ENCODE data around the gene ASF1A.
A peak's percentile ranks its signal among the peaks of the same experiment; 100 is the strongest.

Gene ASF1A

DNA sequence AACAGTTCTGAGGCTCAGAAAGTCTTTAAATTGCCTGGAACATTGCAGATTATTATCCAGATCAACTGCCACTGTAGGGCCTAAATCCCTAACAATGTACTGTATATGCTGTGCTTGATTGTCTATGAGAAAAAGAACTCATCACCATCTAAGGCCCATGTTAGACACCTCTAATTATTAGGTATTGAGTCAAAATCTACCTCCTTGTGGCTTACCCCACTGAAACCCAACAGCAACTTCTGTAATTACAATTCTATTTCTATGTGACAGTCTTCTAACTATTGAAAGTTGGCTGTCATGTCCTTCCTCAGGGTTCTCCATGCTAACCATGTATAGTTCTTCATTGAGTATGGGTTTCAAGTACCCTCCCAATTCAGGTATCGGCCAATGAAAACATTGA lies 27.1 kb downstream of the ASF1A start:
- H3K27me3 Mint-ChIP-seq = no peaks in the 10 kb centered on the region
- H3K9me3 Mint-ChIP-seq = no peaks in the 10 kb centered on the region
- DNase-seq (no peak), ATAC-seq (peak; percentile 53)
- H3K27ac Mint-ChIP-seq = no peak overlapping the region
- no peak overlapping the region for H3K4me3 Mint-ChIP-seq
- H3K4me1 Mint-ChIP-seq = no peaks in the 10 kb centered on the region

DNA sequence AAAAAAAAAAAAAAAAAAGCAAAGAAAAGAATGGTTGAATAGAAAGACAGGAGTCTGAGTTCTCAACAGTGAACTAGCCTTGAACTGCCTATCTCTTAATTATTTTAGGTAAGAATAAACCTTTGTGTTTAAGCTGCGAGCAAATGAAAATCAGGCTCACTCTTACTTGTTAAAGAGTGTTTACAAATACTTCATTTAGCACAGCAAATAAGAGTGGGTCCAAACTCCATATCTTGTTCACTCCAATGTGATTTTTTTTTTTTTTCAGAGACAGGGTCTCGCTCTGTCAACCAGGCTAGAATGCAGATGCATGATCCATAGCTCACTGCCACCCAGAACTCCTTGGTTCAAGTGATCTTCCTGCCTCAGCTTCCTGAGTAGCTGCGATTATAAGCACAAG lies 29.1 kb downstream of the ASF1A start:
- no peaks in the 10 kb centered on the region for H3K27me3 Mint-ChIP-seq
- ATAC-seq (no peak), DNase-seq (no peak)
- no peaks in the 10 kb centered on the region for H3K9me3 Mint-ChIP-seq
- H3K4me1 Mint-ChIP-seq = no peaks in the 10 kb centered on the region
- H3K4me3 Mint-ChIP-seq = no peak overlapping the region
- H3K27ac Mint-ChIP-seq = no peak overlapping the region

DNA sequence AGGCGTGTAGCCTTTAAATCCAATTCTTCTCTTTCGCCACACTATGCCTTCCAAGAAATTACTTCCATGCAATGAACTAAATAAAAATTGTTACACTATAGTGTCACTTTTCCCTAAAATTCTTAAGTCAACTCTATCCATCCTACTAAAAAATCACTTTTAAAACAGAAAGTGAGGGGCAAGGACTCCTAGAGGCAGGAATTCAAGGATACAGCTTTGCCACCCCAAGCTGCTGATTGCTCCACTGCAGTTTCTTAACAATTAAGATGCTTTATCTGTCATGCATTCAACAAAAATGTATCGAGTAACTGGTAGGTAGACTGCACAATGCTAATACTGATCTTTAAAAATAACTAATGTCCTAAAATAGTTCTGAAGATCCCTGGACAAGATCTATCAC lies 36.7 kb downstream of the ASF1A start:
- H3K4me1 Mint-ChIP-seq = peaks cover 25% of the 10 kb centered on the region
- no peak overlapping the region for H3K27ac Mint-ChIP-seq
- DNase-seq (no peak), ATAC-seq (no peak)
- no peaks in the 10 kb centered on the region for H3K27me3 Mint-ChIP-seq
- H3K9me3 Mint-ChIP-seq = no peaks in the 10 kb centered on the region
- H3K4me3 Mint-ChIP-seq = no peak overlapping the region

DNA sequence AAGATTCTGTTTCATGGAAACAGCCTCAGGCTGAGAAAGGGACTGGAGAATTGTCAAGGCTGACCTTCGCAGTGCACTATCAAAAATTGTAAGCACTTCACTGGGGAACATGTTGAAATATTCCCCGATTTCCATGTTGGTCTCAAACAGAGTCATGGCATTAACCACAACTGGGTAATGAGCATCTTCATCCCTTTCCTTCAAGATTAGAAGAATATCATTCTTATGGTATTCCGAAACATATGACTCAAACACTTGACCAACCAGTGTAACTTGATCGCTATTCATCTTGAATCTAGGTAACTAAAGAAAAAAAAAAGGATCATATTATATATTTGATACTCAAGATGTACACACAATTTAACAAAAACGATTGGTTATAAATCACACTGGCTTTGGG lies 37.5 kb downstream of the ASF1A start:
- Mint-ChIP-seq H3K4me1 (peaks cover 32% of the 10 kb centered on the region), H3K27me3 (no peaks in the 10 kb centered on the region), H3K27ac (no peak overlapping the region), H3K9me3 (no peaks in the 10 kb centered on the region), H3K4me3 (no peak overlapping the region)
- DNase-seq (no peak), ATAC-seq (no peak)

DNA sequence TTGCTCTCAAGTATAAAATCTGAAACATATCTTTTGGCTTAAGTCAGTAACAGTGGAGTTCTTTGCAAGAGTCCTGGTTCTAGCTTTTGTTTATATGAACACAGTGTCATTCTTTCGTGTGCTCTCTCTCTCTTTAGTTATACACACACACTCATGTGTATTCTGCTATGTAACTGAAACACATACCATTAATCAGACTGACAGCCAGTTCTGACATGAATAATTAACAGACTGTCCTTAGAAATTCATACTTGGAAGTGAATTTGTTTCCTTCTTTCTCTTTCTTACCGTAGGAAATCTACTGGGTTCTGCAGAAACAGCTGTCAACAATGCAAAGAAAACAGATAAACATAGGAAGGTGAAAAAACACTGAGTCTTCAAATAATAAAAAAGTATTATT lies 38.5 kb downstream of the ASF1A start:
- H3K4me1 Mint-ChIP-seq = peaks cover 40% of the 10 kb centered on the region
- DNase-seq (no peak), ATAC-seq (no peak)
- H3K27me3 Mint-ChIP-seq = no peaks in the 10 kb centered on the region
- H3K9me3 Mint-ChIP-seq = peaks cover 0 to 5% of the 10 kb centered on the region in 2 donors
- H3K27ac Mint-ChIP-seq = no peak overlapping the region
- no peak overlapping the region for H3K4me3 Mint-ChIP-seq

DNA sequence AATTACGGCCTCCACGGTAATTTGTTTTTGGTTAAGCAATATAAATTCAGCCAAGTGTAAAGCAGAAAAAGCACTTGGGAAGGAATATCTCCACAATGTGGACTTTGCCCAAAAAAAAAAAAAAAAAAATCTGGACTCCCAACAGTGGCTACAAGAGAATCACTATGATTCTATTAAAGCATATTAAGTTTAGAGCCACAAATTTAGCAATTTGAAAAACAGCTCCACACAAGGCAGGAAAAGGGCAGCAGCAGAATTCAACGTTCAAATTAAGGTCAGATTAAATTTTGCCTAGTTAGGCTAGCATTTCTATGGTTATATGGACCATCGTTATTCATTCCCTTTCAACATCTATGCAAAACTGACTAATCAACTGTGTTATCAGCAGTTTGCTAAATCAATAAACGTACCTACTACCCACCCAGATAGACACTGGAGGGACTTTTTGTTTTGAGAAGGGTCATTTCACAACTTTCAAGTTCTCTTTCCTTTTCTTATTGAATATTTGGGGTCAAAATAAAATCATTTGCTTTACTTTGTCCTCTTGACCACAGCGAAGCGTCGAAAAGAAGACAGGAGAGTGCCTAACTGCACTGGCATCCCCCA lies 40.0 kb downstream of the ASF1A start:
- ATAC-seq (peak; percentile 0), DNase-seq (no peak)
- H3K9me3 Mint-ChIP-seq = peaks cover 3 to 5% of the 10 kb centered on the region in 2 donors
- peak overlapping the region; percentile 58 to 82 for H3K27ac Mint-ChIP-seq
- no peaks in the 10 kb centered on the region for H3K27me3 Mint-ChIP-seq
- H3K4me1 Mint-ChIP-seq = peaks cover 40% of the 10 kb centered on the region
- peak overlapping the region; percentile 93 to 95 for H3K4me3 Mint-ChIP-seq

DNA sequence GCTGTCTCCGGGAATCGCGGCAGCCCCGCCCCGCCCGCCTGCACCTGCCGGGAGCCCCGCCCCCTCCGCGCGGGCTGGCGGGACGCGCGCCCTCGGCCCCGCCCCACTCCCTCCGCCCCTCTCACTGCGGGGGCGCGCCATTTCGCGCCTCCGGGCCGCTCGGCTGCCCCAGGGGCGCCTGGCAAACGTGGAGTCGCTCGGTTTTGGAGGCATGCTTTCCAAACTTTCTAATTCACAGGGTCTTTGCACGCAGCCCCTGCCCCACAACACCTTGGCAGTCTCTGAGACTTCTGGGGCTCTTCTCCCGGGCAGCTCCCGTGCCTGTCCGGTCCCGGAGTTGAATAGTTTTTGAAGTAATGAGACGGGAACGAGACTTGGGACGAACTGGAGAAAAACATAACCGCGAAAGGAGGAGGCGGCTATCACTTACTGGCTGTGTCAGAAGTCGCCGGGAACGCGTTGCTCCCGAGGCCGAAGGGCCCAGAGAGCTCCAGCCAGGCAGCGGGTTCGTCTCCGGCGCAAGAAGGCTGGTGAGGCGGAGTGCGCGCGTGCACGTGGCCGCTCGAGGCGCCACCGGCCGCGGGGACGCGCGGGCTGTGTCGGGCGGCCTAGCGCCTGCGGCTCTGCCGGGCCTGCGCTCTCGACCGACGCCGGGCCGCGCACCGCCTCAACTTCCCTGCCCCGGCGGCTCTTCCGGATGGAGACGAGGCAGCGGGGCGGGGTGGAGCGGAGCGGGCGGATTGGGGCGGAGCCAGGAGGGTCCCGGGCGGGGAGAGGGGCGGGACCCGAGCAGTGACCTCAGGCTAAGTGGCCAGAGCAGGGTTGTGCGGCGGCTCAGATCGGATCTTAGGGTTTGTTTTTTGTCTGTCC lies 40.7 kb downstream of the ASF1A start, which contains the start of gene MCM9:
TSS of gene MCM9 (minus strand) at position 699 of the 870 bp plus-strand sequence. CDS start 3,436 bp downstream, outside the sequence.
- peaks cover 5 to 10% of the 10 kb centered on the region in 2 donors for H3K9me3 Mint-ChIP-seq
- H3K4me3 Mint-ChIP-seq = peak within 1 kb of the TSS; percentile 93 to 95
- H3K27ac Mint-ChIP-seq = peak within 1 kb of the TSS; percentile 88 to 97
- peak; percentile 97 for ATAC-seq
- H3K27me3 Mint-ChIP-seq = no peaks in the 10 kb centered on the region
- peaks cover 40% of the 10 kb centered on the region for H3K4me1 Mint-ChIP-seq
- DNase-seq = peak; percentile 89 to 91

DNA sequence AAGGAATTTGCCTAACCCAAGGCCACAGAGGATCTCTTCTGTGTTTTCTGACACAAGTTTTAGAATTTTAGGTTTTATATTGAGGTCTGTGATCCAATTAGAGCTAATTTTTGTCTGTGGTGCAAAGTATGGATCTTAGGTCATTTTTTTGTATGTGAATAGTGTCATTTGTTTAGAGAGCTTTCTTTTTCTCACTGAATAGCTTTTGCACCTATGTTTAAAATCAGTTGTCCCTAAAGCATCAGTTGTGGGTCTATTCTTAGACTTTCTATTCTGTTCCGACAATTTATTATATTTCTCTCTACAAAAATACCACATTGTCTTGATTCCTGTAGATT lies 41.3 kb downstream of the ASF1A start:
- H3K27me3 Mint-ChIP-seq = no peaks in the 10 kb centered on the region
- peak overlapping the region; percentile 79 to 97 for H3K27ac Mint-ChIP-seq
- peaks cover 5 to 14% of the 10 kb centered on the region in 2 donors for H3K9me3 Mint-ChIP-seq
- ATAC-seq (no peak), DNase-seq (no peak)
- H3K4me1 Mint-ChIP-seq = peaks cover 40% of the 10 kb centered on the region
- peak overlapping the region; percentile 93 to 95 for H3K4me3 Mint-ChIP-seq

DNA sequence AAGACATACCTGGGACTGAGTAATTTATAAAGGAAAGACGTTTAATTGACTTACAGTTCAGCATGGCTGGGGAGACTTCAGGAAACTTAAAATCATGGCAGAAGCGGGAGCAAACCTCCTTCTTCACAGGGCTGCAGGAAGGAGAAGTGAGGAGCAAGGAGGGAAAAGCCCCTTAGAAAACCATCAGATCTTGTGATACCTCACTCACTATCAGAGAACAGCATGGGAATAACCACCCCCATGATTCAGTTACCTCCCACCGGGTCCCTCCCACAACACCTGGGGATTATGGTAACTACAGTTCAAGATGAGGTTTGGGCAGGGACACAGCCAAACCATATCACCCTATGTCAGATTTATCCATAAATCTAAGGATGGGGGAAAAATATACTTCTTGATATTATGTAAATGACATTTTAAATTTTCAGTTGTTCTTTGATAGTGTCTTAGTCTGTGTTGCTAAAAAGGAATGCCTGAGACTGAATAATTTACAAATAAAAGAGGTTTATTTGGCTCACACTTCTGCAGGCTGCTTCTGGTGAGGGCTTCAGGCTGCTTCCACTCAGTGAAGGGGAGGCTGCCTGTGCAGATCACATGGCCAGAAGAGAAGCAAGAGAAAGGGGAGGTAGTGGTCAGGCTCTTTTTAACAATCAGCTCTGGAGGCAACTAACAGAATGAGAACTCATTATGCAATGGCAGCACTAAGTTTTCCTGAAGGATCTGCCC lies 42.2 kb downstream of the ASF1A start:
- Mint-ChIP-seq H3K27me3 (no peaks in the 10 kb centered on the region), H3K4me3 (peak overlapping the region in 1 of 2 donors; percentile 93), H3K9me3 (peaks cover 5 to 23% of the 10 kb centered on the region in 2 donors), H3K27ac (peak overlapping the region in 1 of 2 donors; percentile 23), H3K4me1 (peaks cover 40% of the 10 kb centered on the region)
- ATAC-seq = no peak
- no peak for DNase-seq

DNA sequence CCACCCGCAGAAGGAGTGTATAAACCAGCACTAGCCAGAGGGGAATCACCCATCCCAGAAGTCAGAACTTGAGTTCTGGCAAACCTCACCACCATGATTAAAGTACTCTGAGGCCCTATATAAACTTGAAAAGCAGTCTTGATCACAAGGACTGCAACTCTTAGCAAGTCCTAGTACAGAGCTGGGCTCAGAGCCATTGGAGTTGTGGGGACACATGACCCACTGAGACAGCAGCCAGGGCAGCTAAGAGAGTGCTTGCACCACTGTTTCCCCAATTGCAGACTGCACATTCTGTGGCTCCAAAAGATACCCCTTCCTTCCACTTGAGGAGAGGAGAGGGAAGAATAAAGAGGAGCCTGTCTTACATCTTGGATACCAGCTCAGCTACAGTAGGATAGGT lies 45.7 kb downstream of the ASF1A start:
- ATAC-seq (no peak), DNase-seq (no peak)
- peaks cover 28 to 48% of the 10 kb centered on the region in 2 donors for H3K9me3 Mint-ChIP-seq
- peaks cover 20% of the 10 kb centered on the region for H3K4me1 Mint-ChIP-seq
- H3K4me3 Mint-ChIP-seq = no peak overlapping the region
- H3K27me3 Mint-ChIP-seq = no peaks in the 10 kb centered on the region
- no peak overlapping the region for H3K27ac Mint-ChIP-seq

DNA sequence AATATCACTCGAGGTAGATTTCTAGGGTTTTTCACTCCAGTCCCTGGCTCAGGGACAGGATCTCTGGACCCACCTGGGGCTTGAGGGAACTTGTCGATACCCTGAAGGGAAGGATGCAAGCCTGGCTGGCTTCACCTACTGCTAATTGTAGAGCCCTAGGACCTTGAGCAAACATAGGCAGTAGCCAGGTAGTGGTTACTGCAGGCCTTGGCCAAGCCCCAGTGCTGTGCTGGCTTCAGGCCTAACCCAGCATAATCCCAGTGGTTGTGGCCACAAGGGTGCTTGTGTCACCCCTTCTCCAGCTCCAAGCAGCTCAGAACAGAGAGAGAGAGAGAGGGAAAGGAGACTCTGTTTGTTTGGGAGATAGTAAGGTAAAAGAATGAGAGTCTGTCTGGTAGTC lies 46.8 kb downstream of the ASF1A start:
- no peak for ATAC-seq
- H3K27me3 Mint-ChIP-seq = no peaks in the 10 kb centered on the region
- no peak overlapping the region for H3K4me3 Mint-ChIP-seq
- no peak for DNase-seq
- H3K4me1 Mint-ChIP-seq = peaks cover 14% of the 10 kb centered on the region
- H3K9me3 Mint-ChIP-seq = peaks cover 38 to 58% of the 10 kb centered on the region in 2 donors
- no peak overlapping the region for H3K27ac Mint-ChIP-seq

DNA sequence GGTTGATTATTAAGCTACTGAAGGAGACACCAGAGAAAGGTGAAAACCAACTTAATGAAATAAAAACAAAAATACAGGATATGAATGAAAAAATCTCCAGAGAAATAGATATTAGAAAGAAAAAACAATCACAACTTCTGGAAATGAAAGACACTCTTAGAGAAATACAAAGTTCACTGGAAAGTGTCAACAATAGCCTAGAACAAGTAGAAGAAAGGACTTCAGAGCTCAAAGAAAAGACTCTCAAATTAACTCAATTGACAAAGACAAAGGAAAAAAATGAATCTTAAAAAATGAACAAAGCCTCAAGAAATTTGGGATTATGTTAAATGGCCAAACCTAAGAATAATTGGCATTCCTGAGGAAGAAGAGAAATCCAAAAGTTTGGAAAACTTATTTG lies 51.3 kb downstream of the ASF1A start:
- Mint-ChIP-seq H3K27ac (no peak overlapping the region), H3K4me3 (no peak overlapping the region), H3K4me1 (no peaks in the 10 kb centered on the region), H3K9me3 (peaks cover 55 to 73% of the 10 kb centered on the region in 2 donors), H3K27me3 (no peaks in the 10 kb centered on the region)
- no peak for DNase-seq
- no peak for ATAC-seq

DNA sequence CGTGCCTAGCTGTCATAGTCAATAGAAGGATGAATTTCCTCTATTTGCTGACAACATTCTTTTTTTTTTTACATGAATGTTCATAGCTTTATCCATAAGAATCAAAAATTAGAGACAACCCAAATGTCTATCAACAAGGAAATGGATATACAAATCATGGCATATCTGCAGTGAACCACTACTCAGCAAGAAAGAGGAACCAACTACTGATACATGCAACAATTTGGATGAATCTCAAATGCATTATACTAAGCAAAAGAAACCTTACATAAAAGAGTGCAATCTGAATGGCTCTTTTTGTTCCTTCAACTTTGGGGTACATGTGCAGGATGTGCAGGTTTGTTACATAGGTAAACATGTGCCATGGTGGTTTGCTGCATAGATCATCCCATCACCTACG lies 58.7 kb downstream of the ASF1A start:
- no peaks in the 10 kb centered on the region for H3K4me1 Mint-ChIP-seq
- H3K27me3 Mint-ChIP-seq = no peaks in the 10 kb centered on the region
- no peak overlapping the region for H3K4me3 Mint-ChIP-seq
- no peak for DNase-seq
- no peak for ATAC-seq
- no peak overlapping the region for H3K27ac Mint-ChIP-seq
- H3K9me3 Mint-ChIP-seq = peaks cover 10 to 21% of the 10 kb centered on the region in 2 donors

DNA sequence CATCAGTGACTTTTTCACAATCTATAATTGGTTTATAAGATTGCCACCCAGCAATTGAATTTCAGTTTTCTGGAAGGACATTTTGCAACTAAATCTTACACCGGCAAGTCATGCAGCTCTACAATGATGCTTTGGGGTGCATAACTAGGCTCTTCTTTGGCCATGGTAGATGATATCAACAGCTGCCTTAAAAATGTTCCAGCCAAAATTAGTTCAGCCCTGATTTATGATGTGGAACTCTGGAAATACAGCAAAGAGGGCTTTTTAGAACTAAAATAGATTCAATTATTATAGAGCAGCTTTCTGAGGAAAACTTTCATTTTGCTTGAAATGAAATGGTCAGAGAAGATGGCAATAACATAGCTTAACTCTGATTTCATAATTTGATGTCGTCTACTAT lies 59.4 kb downstream of the ASF1A start:
- Mint-ChIP-seq H3K4me1 (peaks cover under 1% of the 10 kb centered on the region), H3K4me3 (no peak overlapping the region), H3K9me3 (peaks cover 10 to 20% of the 10 kb centered on the region in 2 donors), H3K27me3 (no peaks in the 10 kb centered on the region), H3K27ac (no peak overlapping the region)
- no peak for ATAC-seq
- no peak for DNase-seq
